ENCODE results near the gene CROCC. TPM values are rescaled to one million over a fixed set of nuclear protein-coding genes. Genes with fewer than 3 reads are reported as not detected.
A peak's percentile ranks its signal among the peaks of the same experiment; 100 is the strongest.
"Not testable (repeated sequence)": the region's sequence is repeated elsewhere in the genome, so short reads cannot be mapped to it uniquely, and the experiment has no call there.

CROCC gene
- total RNA-seq, 4 donors from 2014 or later, result 13.0 to 149 (median 23.7) TPM

DNA sequence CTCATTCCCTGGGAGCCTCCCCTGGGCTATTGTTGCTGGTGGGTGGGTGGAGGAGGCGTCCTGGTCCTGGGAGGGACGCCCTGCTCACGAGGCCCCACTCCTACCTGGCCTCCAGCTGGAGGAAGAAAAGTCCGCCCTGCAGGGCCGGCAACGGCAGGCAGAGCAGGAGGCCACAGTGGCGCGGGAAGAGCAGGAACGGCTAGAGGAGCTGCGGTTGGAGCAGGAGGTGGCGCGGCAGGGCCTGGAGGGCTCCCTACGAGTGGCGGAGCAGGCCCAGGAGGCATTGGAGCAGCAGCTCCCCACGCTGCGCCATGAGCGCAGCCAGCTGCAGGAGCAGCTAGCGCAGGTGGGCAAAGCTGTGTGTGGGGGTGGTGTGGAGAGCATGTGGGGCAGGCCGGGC, 24.9 kb downstream of the CROCC start:
- H3K4me3 ChIP-seq, result no peak overlapping the region

GRCh38 chr1:16948282-16948891, 26.7 kb downstream of the CROCC start:
- intact Hi-C loops (cut with DNase I; ENCODE audit: low total_unique reads); H3K4me3 ChIP-seq; H3K9me3 ChIP-seq; H3K36me3 ChIP-seq; H3K27me3 ChIP-seq: not testable (repeated sequence)
- H3K4me1 ChIP-seq, result peaks cover 0 to 12% (median 8%) of the 10 kb centered on the region in 4 donors
- in situ Hi-C loops (cut with MboI; ENCODE audit: low pct_ligation_motif_present in 1 of 4, low pct_unique_long_range_greater_than_20kb in 1 of 4, low sequenced_read_pairs in 3 of 4), result loop anchor here in 2 of 4 donors (10.0 kb wide), 1 partner anchor 334 kb away; the partner anchor contains the start of gene NBPF1 (in 2 of the 2)
- WGBS, 2 donors (ENCODE audit: low coverage in 1 of 2), result 20 to 58% methylated on average over 2 to 26 of the region's 26 CpGs
- peak; percentile 71 for DNase-seq
- H3K27ac ChIP-seq, result peak overlapping the region; percentile 41 to 70 (median 51)

More for the DNA sequence above, 24.9 kb downstream of the CROCC start:
- WGBS, 2 donors (ENCODE audit: low coverage in 1 of 2), result 83 to 89% methylated on average over 12 to 19 of the region's 19 CpGs
- no peaks in the 10 kb centered on the region for H3K36me3 ChIP-seq
- TF ChIP-seq, protein P1, sequence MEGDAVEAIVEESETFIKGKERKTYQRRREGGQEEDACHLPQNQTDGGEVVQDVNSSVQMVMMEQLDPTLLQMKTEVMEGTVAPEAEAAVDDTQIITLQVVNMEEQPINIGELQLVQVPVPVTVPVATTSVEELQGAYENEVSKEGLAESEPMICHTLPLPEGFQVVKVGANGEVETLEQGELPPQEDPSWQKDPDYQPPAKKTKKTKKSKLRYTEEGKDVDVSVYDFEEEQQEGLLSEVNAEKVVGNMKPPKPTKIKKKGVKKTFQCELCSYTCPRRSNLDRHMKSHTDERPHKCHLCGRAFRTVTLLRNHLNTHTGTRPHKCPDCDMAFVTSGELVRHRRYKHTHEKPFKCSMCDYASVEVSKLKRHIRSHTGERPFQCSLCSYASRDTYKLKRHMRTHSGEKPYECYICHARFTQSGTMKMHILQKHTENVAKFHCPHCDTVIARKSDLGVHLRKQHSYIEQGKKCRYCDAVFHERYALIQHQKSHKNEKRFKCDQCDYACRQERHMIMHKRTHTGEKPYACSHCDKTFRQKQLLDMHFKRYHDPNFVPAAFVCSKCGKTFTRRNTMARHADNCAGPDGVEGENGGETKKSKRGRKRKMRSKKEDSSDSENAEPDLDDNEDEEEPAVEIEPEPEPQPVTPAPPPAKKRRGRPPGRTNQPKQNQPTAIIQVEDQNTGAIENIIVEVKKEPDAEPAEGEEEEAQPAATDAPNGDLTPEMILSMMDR (IDR thresholded peaks at IDR 0.05), result no peak
- no peak for TF ChIP-seq EP300 (IDR thresholded peaks at IDR 0.05; ENCODE audit: low read depth)
- TF ChIP-seq POLR2A (IDR thresholded peaks at IDR 0.05), result no peak
- no peak for TF ChIP-seq POLR2AphosphoS5 (IDR thresholded peaks at IDR 0.05)
- H3K27me3 ChIP-seq, result no peaks in the 10 kb centered on the region
- no peak overlapping the region for H3K27ac ChIP-seq
- intact Hi-C loops (cut with DNase I; ENCODE audit: low total_unique reads) (no loop called here), in situ Hi-C loops (cut with MboI; ENCODE audit: low pct_ligation_motif_present in 1 of 4, low pct_unique_long_range_greater_than_20kb in 1 of 4, low sequenced_read_pairs in 3 of 4) (loop anchor here in 2 of 4 donors (10.0 kb wide), 1 partner anchor 332 kb away; the partner anchor contains the start of gene NBPF1 (in 2 of the 2))
- no peaks in the 10 kb centered on the region for H3K9me3 ChIP-seq
- no peak for DNase-seq
- H3K4me1 ChIP-seq, result peaks cover 0 to 9% (median 6%) of the 10 kb centered on the region in 4 donors

- Histone ChIP-seq H3K4me1 (peaks cover 0 to 12% (median 8%) of the 10 kb centered on the region in 4 donors), H3K27ac (peak overlapping the region in 3 of 4 donors; percentile 41 to 70 (median 41))
- peak; percentile 62 for DNase-seq
- H3K36me3 ChIP-seq; H3K9me3 ChIP-seq; H3K27me3 ChIP-seq; intact Hi-C loops (cut with DNase I; ENCODE audit: low total_unique reads); H3K4me3 ChIP-seq: not testable (repeated sequence)
- WGBS, 2 donors (ENCODE audit: low coverage in 1 of 2), result 61% methylated on average over 7 of the region's 7 CpGs; no CpG with 5 or more reads in 1 of the 2 donors
- in situ Hi-C loops (cut with MboI; ENCODE audit: low pct_ligation_motif_present in 1 of 4, low pct_unique_long_range_greater_than_20kb in 1 of 4, low sequenced_read_pairs in 3 of 4), result loop anchor here in 2 of 4 donors (10.0 kb wide), 1 partner anchor 334 kb away; the partner anchor contains the start of gene NBPF1 (in 2 of the 2)
These were observed 27.3 kb downstream of the CROCC start for GRCh38 chr1:16949026-16949425.

DNA sequence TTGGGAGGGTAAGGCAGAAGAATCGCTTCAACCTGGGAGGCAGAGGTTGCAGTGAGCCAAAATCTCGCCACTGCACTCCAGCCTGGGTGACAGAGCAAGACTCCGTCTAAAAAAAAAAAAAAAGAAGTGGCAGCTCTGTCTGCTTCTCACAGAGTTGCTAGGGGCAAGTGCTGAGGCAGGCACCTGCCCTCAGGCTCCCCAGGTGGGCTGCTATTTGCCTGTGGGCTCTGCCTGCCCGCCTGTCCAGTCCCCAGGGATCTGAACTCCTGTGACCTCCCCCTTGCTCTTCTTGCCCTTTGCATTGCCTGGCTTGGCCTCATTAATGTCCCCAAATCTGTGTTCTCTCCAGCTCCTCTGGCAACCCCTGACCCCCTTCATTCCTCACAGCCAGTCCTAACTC, 30.6 kb downstream of the CROCC start:
- intact Hi-C loops (cut with DNase I; ENCODE audit: low total_unique reads) (loop anchor here (5.0 kb wide), 1 partner anchor 95 kb away; no protein-coding TSS in a partner anchor), in situ Hi-C loops (cut with MboI; ENCODE audit: low pct_ligation_motif_present in 1 of 4, low pct_unique_long_range_greater_than_20kb in 1 of 4, low sequenced_read_pairs in 3 of 4) (loop anchor here in 1 of 4 donors (5.0 to 10.0 kb wide), 2 partner anchors 92 to 330 kb away; no protein-coding TSS in a partner anchor)
- H3K36me3 ChIP-seq, DNase-seq, H3K4me3 ChIP-seq, H3K9me3 ChIP-seq, H3K27me3 ChIP-seq, H3K27ac ChIP-seq: not testable (repeated sequence)
- H3K4me1 ChIP-seq, result peaks cover 0 to 12% (median 8%) of the 10 kb centered on the region in 4 donors
- WGBS, 2 donors (ENCODE audit: low coverage in 1 of 2), result 78 to 85% methylated on average over 4 of the region's 4 CpGs

DNA sequence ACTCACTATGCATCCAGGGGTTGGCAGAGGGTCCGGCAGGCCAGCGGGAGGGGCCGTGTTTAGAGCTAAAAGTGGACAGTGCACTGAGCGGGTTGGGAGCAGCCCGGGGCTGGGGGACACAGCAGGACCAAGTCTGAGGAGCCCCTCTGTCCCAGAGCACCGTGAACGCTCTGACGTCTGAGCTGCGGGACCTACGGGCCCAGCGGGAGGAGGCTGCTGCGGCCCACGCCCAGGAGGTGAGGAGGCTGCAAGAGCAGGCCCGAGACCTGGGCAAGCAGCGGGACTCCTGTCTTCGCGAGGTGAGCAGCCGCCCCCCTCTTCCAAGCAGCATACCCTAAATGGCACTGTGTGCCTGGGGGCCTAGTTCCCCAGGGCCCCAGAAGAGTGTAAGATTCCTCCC, 32.8 kb downstream of the CROCC start:
- 89% methylated on average over 14 of the region's 18 CpGs; no CpG with 5 or more reads in 1 of the 2 donors for WGBS, 2 donors (ENCODE audit: low coverage in 1 of 2)
- no peaks in the 10 kb centered on the region for H3K27me3 ChIP-seq
- intact Hi-C loops (cut with DNase I; ENCODE audit: low total_unique reads), result loop anchor here (5.0 kb wide), 1 partner anchor 93 kb away; no protein-coding TSS in a partner anchor
- no peak overlapping the region for H3K4me3 ChIP-seq
- H3K36me3 ChIP-seq, result no peaks in the 10 kb centered on the region
- H3K9me3 ChIP-seq, result no peaks in the 10 kb centered on the region
- TF ChIP-seq EP300 (IDR thresholded peaks at IDR 0.05; ENCODE audit: low read depth) (no peak), POLR2AphosphoS5 (IDR thresholded peaks at IDR 0.05) (no peak), POLR2A (IDR thresholded peaks at IDR 0.05) (no peak)
- TF ChIP-seq, protein P1 (IDR thresholded peaks at IDR 0.05), result no peak
- H3K4me1 ChIP-seq, result peaks cover 0 to 3% (median 2%) of the 10 kb centered on the region in 4 donors
- DNase-seq, result no peak
- in situ Hi-C loops (cut with MboI; ENCODE audit: low pct_ligation_motif_present in 1 of 4, low pct_unique_long_range_greater_than_20kb in 1 of 4, low sequenced_read_pairs in 3 of 4), result loop anchor here in 1 of 4 donors (5.0 to 10.0 kb wide), 2 partner anchors 90 to 332 kb away; no protein-coding TSS in a partner anchor
- H3K27ac ChIP-seq, result no peak overlapping the region

All from transverse colon (tissue), 4 donors.